GM21825 (cell line): ENCODE results near the gene SLC24A4.

Experiments
- ATAC-seq: cut with Tn5 transposase; IDR thresholded peaks from one replicate; pipeline ENCODE4 v1.9.1; 2021; ENCODE audit warnings: mild to moderate bottlenecking, moderate library complexity; ENCODE audit not compliant: unreplicated experiment

The SLC24A4 gene

DNA sequence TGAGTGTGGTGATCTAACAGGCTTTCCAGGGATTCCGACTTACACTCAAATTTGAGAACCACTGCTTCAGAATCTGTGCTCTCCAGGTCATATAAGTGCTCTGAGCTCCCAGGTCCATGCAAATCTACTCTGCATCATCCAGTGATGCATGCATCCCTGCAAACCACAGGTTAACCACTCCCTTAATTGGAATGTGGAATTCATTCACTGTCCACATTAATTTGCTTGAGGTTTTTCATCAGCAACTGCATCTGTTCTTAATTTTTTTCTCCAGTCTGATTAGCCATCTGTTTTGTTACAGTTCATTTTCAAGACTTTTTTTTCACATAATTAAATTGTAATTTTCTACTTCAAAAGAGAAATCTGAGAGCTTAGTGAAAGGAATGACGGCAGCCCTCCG, 147.2 kb downstream of the SLC24A4 start:
- no peak for ATAC-seq

DNA sequence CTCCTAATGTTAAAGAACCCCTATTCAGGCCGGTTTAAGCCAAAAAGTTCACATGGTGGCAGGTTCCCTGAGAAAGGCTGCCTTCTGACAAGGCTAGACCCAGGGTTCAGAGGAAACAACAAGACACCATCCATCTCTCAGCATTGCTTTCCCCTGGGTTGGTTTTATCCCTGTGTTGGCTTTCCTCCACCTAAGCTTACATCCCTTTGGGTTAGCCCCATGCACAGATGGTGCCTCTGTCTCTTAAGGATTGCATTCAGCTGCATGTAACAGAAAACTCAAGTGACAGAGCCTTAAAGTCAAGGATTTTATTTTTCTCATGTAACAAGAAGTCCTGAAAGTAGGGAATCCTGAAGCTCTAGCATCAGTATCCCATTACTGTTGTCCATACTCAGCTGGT, 147.8 kb downstream of the SLC24A4 start:
- ATAC-seq = no peak

DNA sequence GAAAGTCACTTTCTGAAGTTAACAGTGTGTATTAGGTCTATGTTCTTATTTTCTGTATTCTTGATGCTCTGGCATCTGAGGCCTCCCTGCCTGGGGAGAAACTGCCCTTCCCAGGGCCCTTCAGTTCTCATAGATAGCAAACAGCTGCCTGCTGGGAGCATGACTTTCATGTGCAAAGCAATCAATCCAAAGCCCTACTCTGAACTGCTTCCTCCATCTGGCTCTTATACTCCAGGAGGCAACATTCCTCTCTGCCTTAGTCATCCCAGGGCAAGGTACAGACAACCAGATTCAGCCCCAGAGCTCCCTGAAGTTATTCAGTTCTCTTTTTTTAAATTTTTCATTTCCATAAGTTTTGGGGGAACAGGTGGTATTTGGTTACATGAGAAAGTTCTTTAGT, 149.0 kb downstream of the SLC24A4 start:
- no peak for ATAC-seq

DNA sequence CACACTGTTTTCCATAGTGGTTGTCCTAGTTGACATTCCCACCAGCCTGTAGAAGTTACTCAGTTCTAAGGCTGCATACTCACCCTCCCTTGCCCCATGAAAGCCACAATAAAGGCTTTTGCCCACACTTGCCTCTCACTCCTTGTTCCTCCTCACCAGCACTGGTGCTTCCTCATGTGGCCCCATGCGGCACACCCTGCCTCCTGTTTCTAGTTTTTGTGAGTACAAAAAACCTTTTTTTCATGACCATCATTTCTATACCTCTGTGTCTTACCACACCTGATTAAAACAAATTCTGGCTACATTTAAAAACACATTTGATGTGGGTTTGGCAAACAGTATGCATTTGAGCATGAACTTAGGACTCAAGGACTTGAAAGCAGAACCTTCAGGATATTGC, 149.9 kb downstream of the SLC24A4 start:
- ATAC-seq = no peak

DNA sequence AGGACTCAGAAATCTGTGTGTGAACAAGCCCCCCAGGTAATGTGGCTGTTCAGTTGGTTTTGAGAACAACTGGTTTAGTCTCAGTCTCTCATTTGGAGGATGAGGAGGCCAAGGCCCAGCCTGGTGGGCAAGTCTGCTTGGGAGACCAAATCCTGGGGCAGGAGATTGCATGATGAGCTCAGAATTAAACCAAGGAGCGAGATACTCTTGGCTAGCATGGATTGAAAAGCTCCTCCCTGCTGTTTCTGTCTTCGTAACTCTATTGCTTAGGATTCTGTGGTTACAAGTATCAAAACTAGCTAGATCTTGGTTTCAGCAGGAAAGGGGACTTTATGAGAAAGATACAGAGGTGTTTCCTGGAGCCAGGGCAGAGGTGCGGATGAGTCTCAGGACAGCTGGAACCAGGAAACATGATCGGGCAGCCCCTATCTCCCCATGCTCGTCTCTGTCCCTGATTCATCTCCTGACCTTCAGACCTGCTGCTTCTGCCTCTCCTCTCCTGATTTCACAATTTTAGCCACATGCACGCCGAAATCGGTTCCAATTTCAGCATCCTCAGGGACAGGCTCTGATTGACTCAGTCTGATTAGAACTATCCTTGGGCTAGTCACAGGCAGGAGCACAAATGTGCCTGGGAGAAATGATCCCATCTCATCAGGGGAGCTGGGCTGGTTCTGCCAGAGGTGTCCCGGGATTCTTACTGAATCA, 150.4 kb downstream of the SLC24A4 start:
- ATAC-seq = no peak

DNA sequence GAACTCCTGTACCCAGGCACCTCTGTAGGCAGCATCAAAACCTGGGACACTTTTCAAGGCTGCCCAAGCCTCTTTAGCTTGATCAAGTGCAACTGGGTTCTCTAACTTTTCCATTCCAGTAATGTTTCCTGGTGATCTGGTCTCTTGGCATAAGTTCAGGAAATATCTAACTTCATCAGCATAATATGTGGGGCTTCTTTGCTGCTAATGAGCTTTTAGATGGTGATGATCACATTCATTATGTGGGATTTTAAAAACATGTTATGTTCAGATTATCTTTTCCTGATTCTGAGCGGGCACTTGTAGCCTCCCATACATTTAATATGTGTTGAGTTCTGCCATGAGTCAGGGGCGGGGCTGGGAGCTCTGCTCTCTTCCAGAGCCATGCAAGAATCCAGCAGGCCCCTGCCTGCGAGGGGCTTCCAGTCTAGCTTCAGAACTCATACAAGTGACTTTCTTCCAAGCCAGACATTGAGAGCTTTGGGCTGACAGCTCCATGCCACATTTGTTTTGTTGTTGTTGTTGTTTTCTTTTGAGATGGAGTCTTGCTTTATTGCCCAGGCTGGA, 151.1 kb downstream of the SLC24A4 start:
- ATAC-seq = no peak

DNA sequence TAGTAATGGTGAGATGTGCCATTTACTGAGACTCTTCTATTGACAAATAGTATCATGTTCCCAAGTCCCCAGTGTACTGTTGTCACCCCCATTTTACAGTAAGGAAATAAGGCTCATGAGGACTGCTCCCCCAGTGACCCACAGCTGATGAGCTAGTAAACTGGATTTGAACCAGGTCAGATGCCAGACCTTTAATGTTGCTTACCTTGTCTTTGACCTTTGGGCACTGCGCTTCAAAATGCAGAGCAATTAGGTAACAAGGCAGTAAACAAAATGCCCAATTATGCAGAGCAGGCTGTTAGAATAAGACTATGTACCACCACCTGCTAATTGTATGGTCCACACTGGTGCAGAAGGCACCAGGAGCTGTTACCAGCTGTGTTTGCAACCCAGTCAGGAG, 152.1 kb downstream of the SLC24A4 start:
- no peak for ATAC-seq

DNA sequence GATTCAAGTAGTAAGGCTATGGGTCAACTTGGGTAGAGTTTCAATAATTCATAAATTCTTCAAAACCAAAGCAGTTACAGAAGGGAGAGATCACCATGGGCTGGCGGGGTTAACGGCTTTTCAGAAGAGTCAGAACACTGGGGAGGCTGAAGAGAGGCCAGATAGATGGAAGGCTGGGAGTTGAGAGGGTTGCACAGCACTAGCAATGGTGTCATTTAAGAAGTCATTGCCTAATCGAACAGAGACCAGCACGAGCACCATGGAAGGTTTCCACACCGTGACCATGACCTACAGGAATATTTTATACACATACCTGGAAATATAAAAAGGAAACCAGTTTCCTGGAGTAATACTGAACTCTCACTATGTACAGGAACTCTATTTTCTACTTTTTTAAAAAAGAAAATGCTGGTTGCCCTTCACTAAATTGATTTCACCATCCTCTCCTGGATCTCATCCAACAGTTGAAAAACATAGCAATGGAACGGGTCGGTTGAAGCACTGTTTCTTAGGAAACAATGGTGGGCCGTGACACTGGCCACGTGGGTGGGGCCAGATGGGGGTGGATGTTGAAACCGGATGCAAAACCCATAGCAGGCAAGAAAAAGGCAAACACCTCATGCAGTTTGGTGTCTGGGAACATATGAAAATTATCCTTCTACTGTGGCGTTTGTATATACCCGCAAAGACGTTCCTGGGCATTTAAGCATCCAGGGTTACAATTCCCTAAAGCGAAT, 152.7 kb downstream of the SLC24A4 start:
- no peak for ATAC-seq

DNA sequence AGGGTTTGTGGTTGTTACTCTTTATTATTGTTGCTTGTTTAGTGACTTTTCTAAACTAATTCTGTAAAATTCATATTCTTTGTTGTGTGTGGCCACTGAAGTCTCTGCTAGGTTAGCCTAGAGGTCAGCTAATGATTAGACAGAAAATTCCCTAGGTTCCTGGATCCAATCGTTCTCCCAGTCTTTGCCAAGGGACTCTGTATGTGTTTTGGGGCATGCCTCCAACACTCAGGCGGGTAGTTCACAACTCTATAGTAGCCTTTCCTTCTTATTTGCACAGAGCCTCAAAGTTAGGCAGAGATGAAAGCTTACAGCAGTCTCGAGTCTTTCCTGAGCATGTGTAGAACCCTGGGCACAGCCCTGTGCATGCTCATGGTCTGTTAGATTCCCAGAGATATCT, 157.9 kb downstream of the SLC24A4 start:
- ATAC-seq = no peak

DNA sequence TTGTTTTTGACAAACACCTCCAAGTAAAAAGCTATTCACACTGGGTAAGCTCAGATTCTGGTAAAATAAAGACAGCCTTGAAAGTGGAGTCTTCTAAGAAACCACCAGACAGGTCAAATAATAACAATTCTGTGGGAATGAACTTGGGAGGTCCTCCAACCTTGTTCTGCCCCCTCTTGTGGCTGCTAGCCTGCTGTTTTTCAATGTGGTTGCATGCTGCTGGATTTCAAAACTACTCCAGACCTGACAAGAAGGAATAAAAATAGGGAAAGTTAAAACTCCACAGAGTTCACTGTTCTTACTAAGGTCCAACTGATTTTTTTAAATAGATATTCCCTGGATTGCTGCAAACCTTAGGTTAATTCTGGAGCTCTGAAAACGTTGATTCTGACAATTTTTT, 158.4 kb downstream of the SLC24A4 start:
- ATAC-seq = no peak

DNA sequence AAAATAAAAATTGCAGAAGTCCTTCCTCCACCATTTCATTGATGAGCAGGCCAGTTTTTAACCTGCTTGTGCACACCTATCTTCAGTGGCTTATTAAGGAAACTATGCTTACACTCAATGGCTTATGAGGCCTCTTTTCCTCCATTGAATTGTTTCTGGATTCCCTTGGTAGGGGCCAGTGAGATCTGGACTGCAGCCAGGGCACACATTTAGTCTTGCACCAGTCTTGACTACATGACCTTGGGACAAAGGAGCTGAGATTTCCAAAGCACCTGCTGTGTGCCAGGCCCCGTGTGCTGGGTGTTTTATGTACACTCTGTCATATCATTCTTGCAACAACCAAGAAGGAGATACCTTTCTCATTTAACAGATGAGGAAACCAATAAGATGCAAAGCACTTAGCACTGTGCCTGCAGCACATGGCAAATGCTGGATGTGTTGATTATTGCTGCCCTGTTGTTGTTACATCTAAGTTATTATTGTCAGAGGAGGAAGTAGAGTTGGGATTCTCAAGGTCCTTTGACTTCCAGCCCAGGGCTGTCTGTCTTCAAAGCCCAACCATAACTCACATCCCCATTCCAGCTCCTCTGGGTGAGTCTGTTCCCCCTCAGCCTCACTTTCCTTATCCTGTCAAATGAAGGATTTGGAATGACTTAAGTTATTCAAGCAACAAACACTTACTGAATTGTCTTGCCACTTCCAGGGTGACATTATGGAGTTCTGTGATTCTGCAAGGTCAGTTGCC, 159.0 kb downstream of the SLC24A4 start:
- ATAC-seq = no peak

DNA sequence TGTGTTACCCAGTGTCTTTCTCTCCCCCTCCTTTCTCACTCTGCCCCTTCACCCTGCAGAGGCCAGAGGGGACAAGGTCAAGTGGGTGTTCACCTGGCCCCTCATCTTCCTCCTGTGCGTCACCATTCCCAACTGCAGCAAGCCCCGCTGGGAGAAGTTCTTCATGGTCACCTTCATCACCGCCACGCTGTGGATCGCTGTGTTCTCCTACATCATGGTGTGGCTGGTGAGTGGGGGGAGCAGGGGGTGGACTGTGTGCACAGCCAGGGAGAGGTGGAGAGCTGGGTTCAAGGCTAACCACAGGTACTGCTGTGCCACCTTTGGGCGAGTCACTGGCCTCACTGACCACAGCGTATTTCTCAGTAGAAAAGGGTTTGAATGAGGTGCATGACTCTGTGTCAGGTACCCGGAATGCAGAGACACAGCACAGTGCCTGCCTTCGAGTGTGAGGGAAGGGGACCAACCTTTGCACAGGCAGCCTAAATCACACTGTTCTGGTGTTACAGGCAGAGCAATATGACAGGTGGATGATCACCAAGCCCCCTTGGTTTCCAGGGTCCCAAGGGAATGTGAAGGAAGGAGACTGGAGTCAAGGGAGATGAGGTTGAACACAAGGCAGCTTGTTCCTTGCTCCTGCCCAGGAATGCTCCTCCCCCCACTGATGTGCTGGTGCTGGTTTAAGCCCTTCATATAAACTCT, 159.8 kb downstream of the SLC24A4 start:
- ATAC-seq = no peak

DNA sequence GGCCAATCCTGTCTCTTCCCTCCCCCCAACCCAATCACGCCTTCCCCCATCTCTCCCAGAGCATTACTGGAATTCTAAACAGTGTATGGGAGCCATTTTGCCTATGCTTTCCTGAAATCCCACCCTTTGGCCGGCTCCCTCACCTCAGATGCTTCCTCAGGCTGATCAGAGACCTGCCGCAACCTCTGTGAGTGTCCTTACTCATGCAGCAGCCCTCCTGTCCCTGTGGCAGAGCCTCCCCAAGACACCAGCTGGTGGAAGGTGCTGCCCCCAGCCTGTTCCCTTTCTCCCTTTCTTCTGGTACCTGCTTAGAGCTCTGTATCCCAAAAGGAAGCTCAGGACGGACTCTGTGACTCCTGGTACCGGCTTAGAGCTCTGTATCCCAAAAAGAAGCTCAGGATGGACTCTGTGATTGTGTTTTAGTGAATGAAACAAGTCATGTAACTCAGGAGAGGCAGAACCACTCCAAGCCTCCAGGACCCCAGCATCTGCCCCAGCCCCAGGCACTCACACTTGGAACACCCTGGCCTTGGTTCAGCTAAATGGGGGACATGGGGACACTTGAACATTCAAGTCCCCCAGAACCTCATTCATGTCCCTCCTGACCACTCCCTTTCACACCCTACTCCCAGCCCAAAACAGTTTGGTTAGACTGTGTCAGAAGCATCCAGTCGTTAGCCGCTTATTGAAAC, 161.3 kb downstream of the SLC24A4 start:
- no peak for ATAC-seq

DNA sequence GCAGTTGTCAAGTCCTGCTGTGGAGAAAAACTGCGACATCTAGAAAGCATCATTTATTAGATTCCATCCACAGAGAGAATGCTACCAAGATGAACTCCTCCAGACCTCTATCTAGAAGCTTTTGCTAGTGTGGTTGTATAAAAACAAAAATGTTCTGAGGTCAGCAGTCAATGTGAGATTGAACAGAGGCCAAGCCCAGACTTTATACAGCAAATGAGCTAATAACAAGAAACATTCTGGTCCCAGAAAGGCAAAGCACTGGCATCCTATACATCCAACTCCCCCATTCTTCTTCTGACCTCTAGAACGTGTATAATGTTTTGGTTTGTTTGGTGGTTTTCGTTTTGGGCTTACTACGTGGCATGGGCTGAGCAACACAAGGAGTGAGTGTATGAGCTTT, 163.9 kb downstream of the SLC24A4 start:
- no peak for ATAC-seq

DNA sequence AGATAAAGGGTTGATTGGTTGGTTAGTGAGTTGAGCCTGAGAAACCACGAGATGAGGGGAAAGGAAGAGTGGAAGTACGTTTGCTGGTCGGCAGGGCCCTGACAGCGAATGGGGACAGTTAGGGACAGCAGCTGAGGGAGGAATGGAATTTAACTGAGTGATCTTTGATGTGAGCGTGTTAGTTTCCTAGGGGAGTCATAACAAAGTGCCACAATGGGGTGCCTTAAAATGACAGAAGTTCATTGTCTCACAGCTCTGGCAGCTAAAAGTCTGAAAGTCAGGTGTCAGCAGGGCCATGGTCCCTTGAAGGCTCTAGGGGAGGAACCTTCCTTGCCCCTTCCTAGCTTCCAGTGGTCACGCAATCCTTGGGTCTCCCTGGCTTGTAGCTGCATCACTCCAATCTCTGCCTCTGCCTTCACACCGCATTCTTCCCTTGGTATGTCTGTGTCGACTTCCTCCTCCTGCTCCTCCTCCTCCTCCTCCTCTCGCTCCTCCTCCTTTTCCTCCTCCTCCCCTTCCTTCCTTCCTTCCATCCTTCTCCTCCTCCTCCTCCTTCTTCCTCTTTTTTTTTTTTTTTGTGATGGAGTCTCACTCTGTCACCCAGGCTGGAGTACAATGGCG, 164.7 kb downstream of the SLC24A4 start:
- ATAC-seq = no peak

DNA sequence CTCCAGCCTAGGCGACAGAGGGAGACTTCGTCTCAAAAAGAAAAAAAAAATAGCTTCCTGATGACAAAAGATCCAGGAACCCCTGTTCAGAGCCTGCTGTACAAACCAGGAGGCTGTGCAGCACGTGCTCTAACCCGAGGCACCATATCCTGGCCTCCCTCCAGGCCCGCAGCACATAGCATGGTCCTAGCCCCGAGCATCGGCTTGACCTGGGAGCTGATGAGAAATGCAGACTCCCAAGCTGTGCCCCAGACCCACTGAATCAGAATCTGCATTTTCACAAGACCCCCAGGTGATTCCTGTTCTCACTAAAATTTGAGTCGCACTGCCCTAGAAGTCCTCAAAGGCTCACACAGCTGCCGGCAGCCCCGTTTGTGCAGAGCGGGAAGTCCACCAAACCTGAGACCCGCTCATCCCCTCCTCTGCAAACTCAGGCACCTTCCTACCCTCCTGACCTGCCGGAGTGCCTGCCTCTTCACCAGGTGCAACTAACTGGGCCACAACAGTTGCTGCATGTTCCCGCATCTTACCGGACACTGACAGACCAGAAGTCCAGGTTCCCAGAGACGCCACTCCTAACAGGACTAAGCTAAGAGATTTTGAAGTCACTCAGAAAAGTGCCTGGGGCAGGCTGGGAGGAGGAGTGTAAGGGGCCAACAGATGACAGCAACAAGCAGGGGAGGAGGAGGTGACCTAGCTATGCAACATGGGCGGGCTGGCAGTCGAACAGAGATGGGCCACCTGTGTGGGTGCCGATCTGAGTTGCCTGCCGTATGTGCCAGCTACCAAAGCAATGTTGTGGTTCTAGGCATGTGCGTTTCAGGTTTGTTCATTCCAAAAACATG, 166.7 kb downstream of the SLC24A4 start:
- ATAC-seq = no peak

DNA sequence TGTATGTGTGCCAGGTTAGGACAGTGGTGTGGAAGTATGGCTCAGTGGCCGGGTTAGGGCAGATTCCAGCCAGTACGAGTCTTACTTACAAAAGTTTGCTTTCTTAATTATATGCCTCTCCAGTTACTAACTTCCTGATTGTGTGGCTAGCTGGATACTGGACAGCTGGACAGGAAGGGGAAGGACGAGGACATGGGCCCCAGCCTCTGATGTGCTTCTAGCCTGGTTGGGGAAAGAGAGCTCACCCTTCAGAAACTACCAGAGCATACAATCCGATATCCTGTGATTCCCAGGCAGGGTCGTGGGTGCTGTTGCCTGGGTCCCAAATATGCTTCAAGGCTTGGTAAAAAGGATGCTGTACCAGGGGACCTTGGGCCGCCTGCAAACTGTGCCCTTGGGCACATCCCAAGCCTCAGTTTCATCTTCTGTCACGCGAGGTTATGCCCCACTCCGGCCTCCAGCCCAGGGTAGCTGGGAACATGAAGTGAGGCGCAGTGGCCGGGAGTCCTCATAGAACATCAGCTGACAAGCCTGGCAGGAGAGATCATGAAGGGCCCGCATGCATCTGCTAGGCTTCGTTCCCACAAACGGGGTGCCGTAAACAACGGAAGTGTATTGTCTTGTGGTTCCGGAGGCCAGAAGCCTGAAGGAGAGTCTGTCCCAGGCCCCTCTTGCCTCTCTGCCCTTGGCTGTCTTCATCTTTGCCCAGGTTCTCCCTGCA, 167.4 kb downstream of the SLC24A4 start:
- ATAC-seq = no peak

DNA sequence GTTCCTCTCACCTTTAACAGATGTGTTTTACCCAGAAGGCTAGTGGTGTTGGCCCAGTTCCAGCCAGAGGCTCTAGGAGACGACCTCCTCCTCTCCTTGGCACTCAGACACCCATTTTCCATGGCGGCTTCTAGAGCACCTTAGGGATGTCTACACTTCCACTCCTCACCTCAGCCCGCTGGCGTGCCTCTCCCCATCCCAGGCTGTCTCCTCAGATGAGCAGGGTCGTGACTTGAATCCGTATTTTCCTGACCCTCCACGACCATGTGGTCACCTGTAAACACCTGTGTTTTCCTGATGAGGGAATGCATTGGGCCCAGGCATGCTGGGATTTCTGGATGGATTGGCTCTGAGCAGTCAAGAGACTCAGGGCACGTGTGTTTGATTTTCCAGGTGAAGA, 168.8 kb downstream of the SLC24A4 start:
- no peak for ATAC-seq
